Measurements from ENCODE around the gene KIF2C.

GRCh38 chr1:44759077-44759476, 19.4 kb downstream of the KIF2C start:
- TF ChIP-seq CTCF (IDR thresholded peaks at IDR 0.05) (no peak), POLR2A (IDR thresholded peaks at IDR 0.05) (no peak)
